HG03139 (cell line): ENCODE results near the gene LCP2.
A peak's percentile ranks its signal among the peaks of the same experiment; 100 is the strongest.

Source experiments
- ATAC-seq: cut with Tn5 transposase; IDR thresholded peaks from one replicate; pipeline ENCODE4 v1.9.1; 2021; ENCODE audit not compliant: unreplicated experiment

LCP2 gene

GRCh38 chr5:170297589-170298462 lies at the start of gene LCP2:
LCP2 (minus strand) TSS chr5:170297777; CDS start chr5:170297611, 166 bp downstream.
- peak; percentile 37 for ATAC-seq

- ATAC-seq, result no peak
Observed at GRCh38 chr5:170347022-170347567, 49.5 kb upstream of the LCP2 start.

GRCh38 chr5:170345971-170346370 lies 48.4 kb upstream of the LCP2 start:
- no peak for ATAC-seq

- no peak for ATAC-seq
Observed at GRCh38 chr5:170343177-170343576, 45.6 kb upstream of the LCP2 start.

GRCh38 chr5:170342153-170342725 lies 44.7 kb upstream of the LCP2 start:
- no peak for ATAC-seq

GRCh38 chr5:170341545-170341944 lies 44.0 kb upstream of the LCP2 start:
- no peak for ATAC-seq

GRCh38 chr5:170339780-170340167 lies 42.2 kb upstream of the LCP2 start:
- no peak for ATAC-seq

DNA sequence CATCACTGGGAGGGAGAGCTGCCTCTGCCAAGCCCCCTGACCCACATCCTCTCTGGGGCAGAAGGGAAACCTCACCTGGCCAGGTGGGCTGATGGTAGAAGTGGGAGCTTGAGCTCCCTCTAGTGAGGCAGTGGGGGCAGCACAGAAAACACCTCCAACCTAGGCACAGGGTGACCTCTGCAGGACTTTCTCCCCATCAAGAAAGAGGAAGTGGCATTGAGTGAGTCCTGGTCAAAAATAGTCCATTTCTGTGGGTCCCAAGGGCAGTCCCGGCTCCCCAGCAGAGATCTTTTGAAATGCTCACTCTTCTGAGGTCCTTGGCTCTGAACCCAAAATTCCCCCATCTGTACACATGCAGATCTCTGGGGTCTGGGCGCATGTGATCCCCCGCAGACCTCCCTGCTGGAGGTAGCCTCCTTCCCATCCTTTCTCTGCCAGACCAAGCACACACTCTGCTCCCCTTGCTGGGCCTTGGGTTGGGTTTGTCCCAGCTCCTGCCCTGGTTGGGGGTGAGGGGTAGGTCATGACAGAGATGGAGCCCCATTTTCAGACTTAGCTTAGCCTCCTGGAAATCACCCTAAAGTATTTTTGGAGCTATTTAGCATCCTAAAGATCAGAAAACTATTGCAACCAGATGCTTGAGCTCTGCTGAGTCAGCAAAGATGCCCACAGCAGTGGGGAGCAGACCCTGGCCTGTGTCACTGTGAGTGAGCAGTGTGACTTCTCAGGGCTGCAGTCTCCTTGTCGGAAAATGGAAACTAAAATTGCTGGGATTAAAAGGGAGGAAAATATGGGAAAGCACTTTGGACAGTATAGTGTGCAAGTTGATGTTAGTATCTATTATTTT lies 41.6 kb upstream of the LCP2 start:
- peak; percentile 66 for ATAC-seq

DNA sequence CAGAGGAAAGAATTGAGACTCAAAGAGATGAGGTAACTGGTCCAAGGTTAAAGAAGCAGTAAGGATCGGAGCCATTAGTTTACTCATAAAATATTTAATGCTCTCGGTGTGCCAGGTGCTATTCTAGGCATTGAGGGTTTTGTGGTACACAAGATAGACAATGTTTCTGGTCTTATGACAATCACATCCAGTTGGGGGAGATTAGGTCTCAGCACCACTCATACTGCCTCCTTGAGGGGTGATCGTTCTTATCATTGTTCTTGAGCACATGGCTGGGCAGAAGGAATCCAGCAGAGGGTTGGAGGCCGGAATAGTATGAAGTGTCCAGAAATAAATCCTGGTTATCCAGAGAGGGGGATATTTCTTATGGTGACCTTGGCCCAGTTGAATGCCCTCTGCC lies 40.7 kb upstream of the LCP2 start:
- ATAC-seq, result no peak

DNA sequence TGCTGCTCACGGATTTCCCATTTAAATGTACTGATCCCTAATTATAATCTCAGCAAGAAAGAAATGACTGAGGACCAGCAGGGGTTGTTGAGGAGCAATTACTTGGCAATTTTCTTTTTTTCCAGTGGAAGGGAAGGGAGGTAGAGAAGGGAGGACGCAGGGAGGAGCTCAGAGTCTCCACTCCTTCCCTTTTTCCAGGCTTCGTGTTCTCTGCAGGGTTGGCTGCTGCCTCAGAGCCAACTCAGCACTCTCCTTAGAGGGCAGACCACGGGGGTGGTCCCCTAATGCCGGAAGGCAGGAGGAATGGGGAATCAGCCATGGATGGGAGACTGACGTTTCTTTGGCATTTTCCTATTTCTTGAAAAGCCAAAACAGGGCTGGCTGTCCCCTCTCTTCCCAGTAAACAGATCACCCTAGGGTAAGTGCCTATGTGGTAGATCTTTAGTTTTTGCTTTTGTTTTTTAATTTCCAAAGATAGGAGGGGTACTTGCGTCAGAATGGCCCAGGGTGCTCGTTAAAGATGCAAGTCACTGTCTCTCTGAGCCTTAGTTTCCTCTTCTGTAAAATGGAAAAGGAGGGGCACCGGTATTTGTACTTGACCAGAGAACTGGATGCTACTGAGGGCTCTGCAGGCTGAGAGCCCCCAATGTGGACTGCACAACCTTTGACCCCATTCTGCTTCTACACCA lies 39.6 kb upstream of the LCP2 start:
- ATAC-seq, result no peak

DNA sequence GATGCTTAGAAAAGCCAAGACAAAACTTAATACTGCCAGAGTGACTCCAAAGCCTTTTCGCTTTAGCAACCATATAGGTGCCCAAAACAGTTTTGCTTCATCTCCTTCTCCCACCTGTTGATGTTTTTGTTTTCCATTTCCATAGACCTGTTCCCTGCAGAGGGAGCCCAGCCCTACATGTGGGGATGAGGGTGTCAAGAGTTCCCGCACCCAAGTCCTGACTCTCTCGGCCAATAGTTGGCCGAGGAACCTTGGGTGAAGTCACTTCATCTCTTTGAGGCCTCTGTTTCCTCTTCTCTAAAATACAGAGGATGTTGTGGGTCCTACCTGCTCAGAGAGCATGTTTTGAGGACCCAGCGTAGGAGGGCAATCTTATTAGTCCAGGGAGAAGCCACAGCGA lies 38.5 kb upstream of the LCP2 start:
- ATAC-seq, result no peak

GRCh38 chr5:170334626-170335025 lies 37.0 kb upstream of the LCP2 start:
- ATAC-seq, result no peak

DNA sequence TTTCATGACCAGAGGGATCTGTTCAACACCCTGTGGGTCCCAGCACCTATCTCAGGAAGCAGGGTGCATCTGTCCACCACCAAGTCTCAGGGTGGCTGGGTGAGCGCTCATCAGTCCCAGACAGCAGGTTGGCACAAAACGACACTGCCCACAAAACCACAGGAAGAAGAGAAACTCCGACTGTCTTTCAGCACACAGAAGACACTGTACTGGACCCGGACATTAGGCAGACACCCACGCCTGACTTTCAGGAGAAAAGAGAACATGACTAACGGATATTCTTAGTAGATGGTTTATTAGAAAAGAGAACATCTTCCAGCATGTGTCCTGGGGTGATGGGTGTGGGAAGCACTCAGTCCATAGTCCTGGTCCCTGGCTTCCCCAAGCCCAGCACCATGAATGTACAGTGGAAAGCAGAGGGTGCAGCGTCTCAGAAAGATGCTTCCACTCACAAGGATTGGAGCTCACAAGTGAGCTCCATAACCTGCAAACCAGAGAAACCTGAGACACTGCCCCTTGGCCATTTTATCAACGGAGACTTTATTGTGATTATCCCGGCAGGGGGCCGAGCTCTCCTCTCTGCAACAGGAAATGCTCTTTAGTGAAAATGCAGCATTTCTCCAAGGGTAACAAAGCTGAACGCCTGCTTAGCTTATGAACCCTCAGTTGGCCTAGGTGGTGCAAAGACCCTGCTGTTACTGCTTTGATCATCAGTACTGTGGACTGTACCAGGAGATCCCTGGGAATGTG lies 35.8 kb upstream of the LCP2 start:
- peak; percentile 36 for ATAC-seq

DNA sequence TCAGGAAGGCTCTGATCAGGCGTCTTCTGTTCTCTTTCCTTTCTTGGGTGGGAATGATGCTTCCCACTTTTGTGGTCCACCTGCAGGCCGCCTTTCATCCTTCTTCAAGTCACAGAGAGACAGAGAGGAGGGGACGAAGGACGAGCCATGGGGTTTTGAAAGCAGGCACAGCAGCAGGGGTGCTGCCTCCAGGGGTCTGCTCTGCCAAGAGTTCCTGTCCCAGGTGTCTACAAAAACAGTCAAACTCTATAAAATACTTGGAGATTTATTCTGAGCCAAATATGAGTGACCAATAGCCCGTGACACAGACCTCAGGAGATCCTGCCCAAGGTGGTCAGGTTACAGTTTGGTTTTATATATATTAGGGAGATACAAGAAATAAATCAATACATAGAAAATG lies 34.5 kb upstream of the LCP2 start:
- no peak for ATAC-seq

DNA sequence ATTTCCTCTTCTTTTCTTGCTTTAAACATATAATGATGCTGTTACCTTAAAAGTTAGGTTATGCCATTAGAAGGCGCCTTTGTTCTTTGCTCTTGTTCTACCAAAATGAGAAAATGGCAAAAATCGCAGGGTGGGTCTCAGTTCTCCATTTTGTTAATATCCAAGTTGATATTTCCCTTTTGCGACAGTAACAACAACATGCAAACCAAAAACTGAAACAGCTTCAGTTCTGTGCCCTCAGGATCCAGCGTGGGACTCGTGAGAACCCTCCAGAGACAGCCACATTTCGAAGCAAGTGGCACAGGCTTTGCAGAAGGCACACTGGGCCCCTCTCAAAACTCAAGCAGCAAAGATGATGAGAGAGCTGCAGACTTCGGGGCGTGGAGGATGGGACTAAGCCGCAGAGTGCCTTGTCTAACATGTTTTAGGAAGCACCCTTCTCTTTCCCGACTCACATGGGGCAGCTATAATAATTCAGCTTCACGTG lies 33.0 kb upstream of the LCP2 start:
- ATAC-seq, result no peak

- no peak for ATAC-seq
Observed at GRCh38 chr5:170329524-170329923, 31.9 kb upstream of the LCP2 start.

- ATAC-seq, result no peak
Observed at GRCh38 chr5:170327829-170328228, 30.3 kb upstream of the LCP2 start.

GRCh38 chr5:170327168-170327567 lies 29.6 kb upstream of the LCP2 start:
- ATAC-seq, result peak; percentile 44

GRCh38 chr5:170319301-170319700 lies 21.7 kb upstream of the LCP2 start:
- ATAC-seq, result no peak

DNA sequence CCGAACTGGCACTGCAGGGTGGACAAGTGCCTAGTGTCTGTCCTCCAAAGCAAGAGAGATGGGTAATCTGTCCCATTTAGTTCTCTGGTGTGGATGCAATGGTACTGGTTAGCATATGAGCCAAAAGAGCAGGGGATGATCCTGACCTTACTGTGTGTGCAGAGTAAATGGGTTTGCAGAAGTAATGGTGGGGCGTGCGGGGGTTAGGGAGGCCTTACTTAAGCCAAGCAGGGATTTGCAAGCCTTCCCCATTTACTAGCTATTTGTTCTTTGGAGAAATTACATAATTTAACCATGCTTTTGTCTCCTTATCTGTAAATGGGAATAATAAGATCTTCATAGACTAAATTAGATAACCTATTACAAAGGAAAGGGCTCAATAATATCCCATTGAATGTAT lies 19.9 kb upstream of the LCP2 start:
- no peak for ATAC-seq
